ENCODE results near the gene PLA2G4F.
A peak's percentile ranks its signal among the peaks of the same experiment; 100 is the strongest.

The PLA2G4F gene

DNA sequence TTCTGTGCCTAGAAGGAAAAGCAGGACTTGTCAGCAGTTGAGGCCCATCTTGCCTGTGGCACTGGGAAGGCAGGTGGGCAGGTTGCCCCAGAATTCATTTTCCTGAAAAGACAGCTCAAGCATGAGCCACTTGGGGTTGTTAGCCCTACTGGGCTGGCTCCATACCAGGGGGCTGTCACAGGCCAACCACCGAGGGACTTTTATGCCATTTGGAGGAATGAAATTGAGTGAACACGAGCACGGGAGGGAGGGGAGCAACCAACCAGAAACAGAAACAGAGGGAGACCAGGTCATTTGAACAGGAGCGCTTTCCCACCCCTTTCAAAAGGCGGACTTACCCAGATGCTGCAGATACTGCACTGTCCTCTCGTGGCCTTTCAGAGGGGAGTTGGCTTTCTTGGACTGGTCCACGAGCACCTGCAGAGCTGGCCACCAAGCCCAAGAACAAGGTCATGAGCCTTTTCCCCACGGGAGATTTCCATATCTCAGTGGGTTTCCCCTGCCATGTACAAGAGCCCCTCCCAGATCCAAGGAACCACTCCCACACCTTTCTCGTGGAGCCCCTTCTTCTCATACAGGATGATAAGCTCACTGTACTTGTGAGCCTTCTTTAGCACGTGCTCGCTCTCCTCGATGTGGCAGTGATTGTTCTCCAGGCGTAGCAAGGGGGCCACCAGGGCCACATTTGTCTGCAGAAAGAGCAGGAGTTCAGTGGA lies 9.9 kb upstream of the PLA2G4F start:
- no peak for DNase-seq (ENCODE audit: low read depth, low spot score)
- no peak overlapping the region for H3K27ac ChIP-seq

DNA sequence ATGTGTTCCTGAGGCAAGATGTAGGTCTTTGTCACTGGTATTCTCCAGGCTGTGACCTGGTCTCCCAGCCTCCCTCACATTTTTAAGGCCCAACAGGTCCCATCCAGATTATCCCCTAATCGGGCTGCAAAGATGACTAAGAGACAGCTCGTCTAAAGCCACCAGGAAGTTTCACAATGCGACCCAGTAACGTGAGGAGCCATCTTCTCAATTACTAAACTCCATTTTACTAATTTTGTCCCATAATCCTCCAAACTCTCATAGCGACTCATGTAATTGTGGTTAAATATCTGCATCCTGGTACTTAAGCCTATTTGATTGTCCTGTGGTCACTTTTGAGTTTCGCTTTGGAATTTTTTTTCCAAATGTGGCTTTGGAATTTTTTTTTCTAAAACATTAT lies 8.7 kb upstream of the PLA2G4F start:
- no peak for DNase-seq (ENCODE audit: low read depth, low spot score)
- no peak overlapping the region for H3K27ac ChIP-seq

DNA sequence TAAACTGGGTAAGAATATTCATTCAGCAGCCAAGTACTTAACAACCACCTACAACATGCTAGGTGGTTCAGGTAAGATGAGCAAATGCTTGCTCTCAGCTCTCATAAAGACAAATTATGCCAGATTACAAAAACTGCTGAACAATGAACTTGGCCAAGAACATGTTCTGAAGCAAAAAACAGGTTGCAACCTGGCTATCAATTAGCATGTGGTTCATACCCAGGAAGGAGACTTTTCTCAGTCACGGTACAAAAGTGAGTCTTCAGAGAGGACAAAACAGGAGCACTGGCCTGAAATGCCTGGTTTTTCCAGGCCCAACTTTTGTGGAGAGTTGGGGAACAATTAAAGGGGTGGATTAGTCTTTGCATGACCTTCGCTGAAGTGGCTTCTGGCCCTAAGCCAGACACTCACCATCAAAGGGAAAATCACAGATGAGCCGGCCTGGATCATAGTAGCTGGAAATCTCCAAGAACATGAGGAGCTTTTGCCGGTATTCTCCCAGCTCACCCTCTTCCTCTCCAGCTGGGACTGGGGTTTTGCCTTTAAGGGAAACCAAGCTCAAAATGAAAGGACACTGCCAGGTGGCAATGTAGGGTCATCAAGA lies 7.6 kb upstream of the PLA2G4F start:
- H3K27ac ChIP-seq = no peak overlapping the region

DNA sequence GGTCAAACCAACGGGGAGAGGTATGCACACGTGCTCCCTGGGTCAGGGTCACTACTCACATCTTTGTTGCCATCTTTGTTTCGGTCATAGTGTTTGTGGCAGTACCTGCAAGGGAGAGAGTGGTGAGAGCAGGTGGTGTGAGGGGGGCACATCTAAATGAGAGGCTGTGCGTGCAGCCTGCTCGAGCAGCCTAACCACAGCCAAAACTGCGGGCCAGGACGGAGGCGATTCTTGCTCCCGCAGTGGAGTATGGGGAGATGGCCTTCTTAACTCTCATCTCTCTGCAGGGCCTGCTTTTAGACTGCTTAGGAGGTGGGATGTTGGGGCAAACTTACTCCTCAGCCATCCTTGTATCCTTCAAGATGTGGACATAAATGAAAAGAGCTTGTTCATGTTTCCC lies 6.9 kb upstream of the PLA2G4F start:
- no peak for DNase-seq (ENCODE audit: low read depth, low spot score)
- no peak overlapping the region for H3K27ac ChIP-seq

More for the DNA sequence above, 7.6 kb upstream of the PLA2G4F start:
- no peak for DNase-seq (ENCODE audit: low read depth, low spot score)

DNA sequence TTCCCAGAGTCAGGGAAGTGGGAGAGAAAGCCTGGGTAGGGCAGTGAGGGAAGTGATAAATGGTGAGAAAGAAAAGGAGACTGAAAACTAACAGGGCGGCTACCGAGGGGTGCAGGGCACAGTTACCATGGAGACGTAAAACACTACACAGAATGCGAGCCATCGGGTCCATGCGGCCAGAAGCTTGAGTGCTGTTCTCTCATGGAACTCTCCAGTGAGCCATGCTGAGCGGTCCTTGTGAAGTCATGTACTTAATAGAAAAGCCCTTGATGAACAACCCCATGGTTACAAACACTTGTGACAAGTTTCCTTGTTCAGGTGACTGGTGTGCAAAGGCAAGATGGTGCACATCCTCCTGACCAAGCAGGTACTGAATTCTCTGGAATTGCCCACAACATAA lies 3.7 kb upstream of the PLA2G4F start:
- no peak overlapping the region for H3K27ac ChIP-seq
- no peak for DNase-seq (ENCODE audit: low read depth, low spot score)

DNA sequence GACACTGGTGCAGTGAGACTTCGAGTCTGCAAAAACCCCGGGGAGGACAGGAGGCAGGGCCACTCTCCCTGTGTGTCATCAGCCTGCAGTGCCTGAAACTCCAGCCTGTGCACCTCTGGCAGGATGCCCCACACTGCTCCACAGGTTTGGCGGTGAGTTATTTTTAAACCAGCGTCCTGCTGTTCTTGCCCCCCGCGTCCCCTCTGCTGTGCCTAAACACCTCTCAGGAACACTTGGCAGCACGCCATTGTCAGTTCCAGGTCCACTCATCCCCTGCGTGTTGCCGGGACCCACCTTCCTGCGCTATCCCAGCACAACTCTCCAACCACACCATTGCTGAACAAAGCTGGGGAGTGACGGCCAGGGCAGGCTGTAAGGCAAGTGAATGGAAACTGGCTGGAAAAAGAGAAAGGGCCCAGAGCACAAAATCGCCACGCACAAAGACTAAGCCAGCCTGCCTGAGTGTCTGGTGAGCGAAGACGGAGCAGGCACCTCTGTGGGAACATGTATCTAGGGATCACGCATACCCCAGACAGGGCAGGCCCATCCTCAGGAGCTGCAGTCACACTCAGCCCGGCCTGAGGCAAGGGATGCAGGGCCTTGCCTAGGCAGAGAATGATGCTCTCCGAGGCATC lies 3.1 kb upstream of the PLA2G4F start:
- no peak overlapping the region for H3K27ac ChIP-seq
- no peak for DNase-seq (ENCODE audit: low read depth, low spot score)

DNA sequence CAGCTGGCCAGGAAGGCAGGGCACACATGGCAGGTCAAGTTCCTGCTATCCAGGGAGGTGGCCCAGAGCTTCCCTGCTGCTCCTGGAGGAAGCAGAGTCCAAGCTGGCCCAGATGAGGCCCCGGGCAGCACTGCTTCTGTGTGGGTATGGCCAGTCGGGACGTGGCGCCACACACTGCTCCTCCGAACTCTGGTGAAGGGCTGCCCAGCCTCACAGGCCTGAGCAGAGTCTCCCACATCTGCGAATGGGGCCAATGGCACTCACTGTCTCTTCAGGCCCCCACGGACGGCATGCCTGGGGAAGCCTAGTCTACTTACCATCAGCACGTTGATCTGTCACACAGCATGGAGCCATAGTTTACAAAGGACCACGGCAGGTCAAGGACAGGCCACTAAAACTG lies 2.5 kb upstream of the PLA2G4F start:
- DNase-seq (ENCODE audit: low read depth, low spot score) = no peak
- peak overlapping the region; percentile 9 for H3K27ac ChIP-seq

DNA sequence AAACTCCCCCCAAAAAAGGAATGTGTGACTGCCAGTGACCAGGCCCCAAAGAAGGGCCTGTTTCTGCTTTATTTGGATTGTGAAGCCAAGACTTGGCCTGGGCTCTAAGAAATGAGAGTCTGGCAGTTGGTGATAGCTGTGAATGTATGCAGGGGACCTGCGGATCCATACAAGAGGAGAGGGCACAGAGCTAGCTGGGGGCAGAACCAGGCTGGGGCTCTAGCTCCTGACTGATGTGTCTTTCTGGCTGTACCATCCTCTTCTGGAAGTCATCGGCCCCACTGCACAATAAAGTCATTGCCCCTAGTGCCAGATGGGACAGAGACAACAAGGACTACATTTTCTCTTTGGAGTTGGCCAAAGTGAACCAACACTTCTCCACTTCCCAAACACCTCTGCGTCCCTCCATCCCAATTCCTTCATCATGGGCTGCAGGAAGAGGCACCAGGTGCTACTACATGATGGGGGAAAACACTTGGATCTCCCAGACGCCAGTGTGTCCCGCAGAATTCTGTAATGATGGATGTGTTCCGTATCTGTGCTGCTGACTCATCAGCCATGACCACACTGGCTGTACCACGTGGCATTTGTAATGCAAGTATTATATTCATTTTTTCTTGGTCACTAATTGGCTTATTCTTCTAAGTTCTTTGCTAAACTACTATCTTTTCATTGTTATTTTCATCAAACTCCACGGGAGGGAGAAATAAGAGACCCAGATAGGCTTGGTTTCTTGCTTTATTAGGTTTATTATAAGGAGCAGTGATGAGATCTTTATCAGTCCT lies 1.7 kb upstream of the PLA2G4F start:
- peak overlapping the region; percentile 9 for H3K27ac ChIP-seq
- DNase-seq (ENCODE audit: low read depth, low spot score) = no peak

DNA sequence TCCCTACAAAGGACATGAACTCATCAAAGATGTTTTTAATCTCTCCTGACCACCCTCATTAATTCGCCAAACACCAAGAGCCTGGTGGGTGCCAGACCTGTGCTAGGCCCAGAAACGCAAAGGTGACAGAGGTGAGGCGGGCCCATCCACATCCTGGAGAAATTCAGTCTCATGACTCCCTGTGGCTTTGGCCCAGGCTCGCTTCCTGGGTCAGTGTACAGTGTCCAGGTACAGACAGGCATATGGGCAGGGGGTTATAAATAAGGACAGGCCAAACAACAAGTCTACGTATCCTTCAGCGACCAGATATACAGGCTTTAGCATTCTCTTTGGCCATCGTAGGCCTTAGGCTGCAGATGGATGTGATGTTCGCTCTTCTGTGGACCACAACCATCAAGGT lies 945 bp upstream of the PLA2G4F start:
- DNase-seq (ENCODE audit: low read depth, low spot score) = no peak
- H3K27ac ChIP-seq = no peak overlapping the region

DNA sequence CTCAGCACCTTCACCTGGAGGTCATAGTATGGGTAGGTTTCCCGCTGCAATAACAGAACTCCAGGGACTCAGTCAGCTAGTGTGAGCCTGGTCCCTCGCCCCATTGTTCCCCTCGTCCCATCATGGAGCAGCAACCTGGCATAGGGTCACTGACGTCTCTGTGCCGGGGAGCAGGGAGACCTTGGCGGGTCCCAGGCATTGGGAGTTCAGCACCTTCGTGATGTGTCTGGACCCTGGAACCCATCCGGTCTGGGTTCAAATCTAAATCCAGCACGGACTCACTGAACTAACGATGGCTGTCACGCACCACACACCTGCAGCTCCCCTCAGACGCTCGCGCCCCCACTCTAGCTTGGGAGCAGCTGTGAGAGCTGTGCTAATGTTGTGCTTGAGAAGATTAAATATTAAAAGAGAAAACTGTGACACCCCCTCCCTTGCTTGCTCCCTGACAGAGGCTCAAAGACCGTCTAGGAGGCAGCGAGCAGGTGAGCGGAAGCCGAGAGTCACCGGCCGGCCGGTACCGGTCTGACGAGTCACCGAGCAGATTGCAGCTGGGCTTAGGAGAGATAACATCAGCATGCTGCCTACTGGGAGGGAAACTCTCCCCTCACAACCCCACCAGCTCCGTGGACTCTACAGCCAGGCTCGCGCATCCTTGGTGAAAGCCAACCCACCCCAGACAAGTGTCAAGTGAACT lies 742 bp downstream of the PLA2G4F start:
- peak overlapping the region; percentile 82 for H3K27ac ChIP-seq
- DNase-seq (ENCODE audit: low read depth, low spot score) = no peak

DNA sequence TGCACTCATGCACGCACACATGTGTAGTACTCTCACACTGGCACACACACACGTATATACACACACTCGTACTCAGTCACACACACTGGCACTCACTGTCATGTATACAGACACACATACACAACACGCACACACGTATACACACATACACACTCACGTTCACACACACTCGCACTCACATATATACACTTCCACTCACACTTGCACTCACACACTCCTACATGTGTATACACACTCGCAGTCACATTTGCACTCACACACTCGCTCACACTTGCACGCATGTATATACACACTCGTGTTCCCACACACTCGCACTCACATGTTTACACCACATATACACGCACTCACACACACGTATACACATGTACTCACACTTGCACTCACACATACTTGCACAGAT lies 1.5 kb downstream of the PLA2G4F start:
- DNase-seq (ENCODE audit: low read depth, low spot score) = no peak
- H3K27ac ChIP-seq = no peak overlapping the region

DNA sequence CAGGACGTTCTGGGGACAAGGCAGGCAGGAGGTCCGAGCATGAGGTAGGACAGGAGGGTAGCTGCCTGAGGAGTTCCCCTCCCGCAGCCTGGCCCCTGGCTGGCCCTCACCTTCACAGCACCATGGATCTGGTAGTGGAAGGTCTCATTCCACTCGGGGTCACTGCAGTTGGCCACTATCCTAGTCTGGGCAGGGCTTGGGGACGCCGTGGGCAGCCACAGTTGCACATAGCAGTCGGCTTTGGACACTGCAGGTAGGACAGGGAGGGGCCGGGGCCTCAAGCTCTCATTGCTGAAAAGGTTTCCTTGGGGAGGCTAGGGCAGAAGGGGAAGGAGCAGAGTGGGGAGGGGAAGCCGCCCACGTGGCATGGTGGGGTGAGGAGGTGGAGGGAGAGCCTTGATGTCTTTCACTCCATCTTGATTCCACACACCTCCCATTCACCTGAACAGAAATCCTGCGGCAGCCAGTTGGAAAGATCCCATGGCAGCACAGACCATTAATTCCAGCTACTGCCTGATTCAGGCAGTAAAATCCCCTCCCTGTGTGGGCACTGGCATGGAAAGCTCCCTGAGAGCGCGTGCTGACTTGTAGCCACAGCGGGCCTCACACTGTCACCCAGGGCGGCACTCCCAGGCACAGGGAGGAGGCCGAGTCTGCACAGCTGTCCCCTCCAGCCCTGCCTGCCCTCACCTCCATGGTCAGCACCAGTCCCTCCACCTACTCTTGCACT lies 2.1 kb downstream of the PLA2G4F start:
- DNase-seq (ENCODE audit: low read depth, low spot score) = no peak
- H3K27ac ChIP-seq = peak overlapping the region; percentile 19

DNA sequence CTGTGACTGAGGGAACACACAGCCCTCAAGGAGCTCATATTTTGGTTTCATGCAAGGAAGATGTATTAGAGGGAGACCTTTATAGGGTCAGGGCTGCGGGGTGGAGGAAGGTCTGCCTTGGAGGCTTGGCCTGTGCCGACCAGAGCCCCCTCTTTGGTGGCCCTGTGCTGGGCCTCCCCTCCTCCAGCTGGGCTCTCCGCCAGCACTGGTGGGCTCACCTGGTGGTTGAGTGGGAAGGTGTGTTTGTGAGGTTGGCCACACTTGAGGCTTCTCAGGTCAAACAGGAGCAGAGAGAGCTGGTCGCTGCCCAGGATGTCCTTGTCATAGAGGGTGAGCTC lies 2.6 kb downstream of the PLA2G4F start:
- no peak overlapping the region for H3K27ac ChIP-seq
- no peak for DNase-seq (ENCODE audit: low read depth, low spot score)

DNA sequence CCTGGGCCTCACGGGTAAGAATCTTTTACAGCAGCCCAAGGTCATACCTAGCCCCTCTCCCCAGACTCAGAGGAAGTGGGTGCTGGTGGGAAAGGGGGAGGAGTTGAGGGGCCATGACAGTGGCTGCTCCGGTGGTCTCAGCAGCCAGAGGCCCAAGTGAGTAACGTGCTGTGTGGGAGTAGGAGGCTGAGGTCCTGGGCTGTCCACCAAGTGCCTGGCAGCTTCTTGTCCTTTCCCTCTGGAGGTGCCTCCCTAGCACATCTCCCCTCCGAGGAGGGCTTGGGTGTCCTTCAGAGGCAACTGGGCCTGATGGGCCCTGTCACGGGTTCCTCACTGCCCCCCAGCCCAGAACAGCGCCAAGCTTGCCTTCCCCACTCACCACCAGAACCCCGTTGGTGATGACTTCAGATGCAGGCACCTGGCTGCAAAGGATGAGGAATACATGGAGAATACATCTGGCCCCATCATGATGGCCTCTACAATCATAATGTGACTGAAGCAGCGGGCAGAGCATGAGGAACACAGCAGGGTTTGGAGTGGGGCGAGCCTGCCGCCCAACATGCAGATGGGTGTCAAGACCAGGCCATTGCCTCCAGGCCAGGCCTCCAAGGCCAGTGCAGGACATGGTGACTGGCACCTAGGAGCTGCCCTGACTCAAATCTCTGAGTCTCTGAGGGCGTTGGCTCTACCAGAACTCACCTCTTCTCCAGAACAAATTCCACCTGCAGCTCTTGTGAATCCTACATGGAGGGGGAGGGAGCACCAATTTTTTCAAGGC lies 3.3 kb downstream of the PLA2G4F start:
- DNase-seq (ENCODE audit: low read depth, low spot score) = no peak
- peak overlapping the region; percentile 72 for H3K27ac ChIP-seq

DNA sequence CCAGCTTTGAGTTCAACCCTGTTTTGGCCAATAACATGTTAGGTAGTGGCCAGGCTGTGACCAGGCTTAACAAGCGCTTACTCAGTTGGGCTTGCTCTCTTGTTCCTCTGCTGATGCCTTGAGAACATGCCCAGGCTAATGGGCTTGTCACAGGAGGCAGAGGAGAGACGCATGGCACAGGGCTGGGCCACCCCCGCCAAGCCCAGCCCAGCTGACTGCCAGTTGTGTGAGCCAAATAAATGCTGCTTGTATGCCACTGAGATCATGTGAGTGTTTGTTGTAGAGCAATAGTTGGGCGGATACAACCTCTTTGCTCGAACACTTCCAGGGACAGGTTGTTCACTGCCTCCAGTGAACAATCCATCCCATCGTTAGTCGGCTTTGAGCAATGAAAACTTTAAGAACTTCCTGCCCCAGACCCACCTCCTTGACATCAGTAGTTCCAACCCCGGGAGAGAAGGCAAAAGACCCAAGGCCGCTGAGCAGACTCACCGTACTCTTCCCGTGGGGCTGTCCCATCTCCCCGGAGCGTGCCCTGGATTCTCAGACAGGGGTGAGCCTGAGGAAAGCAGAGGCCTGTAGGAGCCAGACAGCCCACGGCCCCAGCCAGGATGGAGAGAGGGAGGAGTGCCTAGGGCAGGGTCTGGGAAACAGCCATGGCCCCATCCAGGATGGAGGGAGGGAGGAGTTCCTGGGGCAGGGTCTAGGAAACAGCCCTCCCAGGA lies 4.1 kb downstream of the PLA2G4F start:
- peak; percentile 60 for DNase-seq (ENCODE audit: low read depth, low spot score)
- H3K27ac ChIP-seq = peak overlapping the region; percentile 72

DNA sequence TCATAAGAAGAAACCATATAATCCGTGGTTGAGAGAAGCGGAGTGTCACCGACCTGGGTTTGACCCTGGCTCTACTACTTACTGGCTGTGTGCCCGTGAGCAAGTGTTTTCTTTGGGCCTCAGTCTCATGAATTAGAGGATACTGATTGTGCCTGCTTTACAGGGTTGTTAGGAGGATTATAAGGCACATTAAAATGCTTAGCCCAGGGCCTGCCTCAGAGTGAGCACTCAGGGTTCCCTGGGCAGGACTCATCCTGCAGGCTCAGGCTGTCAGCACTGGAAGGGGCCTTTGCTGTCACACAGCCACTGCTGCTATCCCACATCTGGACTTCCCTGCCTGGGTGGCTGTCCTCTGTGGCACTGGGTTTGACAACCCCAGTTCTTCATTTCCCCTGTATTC lies 4.7 kb downstream of the PLA2G4F start:
- peak overlapping the region; percentile 72 for H3K27ac ChIP-seq
- DNase-seq (ENCODE audit: low read depth, low spot score) = no peak

DNA sequence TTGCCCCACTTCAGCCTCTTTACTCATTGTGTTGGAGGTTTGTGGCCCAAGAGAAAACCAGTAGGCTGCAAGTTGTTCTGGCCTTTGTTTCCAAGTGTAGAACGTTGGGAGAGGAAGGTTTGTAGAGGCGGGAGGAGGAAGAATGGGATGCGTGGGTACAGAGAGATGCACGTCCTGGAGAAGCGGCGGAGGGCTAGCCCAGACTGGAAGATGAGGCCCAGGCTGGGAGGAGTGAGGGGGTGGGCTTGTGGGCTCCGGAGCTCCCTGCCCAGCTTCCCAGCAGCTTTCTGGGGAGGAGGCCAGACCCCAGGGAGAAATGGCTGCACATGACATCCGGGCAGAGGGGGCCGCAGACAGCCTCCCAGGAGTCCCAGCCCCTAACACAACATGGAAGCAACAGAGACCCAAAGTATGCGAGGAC lies 5.3 kb downstream of the PLA2G4F start:
- H3K27ac ChIP-seq = no peak overlapping the region
- no peak for DNase-seq (ENCODE audit: low read depth, low spot score)

DNA sequence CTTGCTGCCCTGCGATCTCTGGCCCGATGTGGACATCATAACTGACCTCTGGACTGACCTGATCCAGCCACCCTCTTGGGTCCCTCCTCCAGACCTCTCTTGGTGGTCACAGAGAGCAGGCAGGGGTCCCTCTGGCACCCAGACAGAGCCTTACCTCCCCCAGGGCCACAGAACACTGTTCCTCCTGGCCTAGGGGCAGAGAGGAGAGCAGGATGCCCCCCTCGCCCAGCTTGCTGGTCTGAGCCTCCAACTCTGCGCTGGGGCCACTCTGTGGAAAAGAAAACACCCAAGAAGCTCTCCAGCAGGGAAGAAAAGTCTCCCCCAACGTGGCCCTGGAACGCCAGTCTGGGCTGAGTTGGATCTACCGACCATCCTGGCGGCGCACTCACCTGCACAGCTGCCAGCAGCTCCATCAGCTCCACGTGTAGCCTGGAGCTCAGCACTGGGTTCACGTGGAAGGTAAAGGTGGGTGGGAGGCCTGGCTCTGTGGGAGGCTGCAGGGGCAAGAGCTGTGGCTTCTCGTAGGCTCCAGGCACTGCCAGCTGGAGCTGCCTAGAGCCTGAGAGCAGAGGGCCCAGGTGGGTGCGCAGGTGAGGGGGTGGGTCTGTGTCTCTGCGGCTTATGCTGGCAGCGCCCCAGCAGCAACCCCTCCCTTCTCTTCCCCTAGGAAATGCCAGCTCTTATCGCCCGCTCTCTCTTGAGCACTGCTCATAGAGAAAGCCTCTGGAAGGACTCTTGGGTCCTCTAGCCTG lies 6.0 kb downstream of the PLA2G4F start:
- no peak overlapping the region for H3K27ac ChIP-seq
- no peak for DNase-seq (ENCODE audit: low read depth, low spot score)
